Upper lobe of left lung (tissue), 4 donors: Measurements from ENCODE around the gene THOC6.
"Not testable (repeated sequence)": the region's sequence is repeated elsewhere in the genome, so short reads cannot be mapped to it uniquely, and the experiment has no call there.

Experiments used
- CTCF ChIP-seq, 6 experiments: fragments of 450-650 bp in 4 of 6; fragments of 200-600 bp in 2 of 6; sonication (generic) in 2 of 6; IDR thresholded peaks; one replicate each; pipeline ENCODE4 v1.5.1; 2016 to 2019; ENCODE audit warnings: antibody characterized with exemption in 6 of 6
- EP300 ChIP-seq, 4 donors: sonication (generic); formaldehyde crosslinking; IDR thresholded peaks; one replicate each; pipeline ENCODE4 v1.5.1; 2017; ENCODE audit warnings: antibody characterized with exemption in 4 of 4, control low read depth in 2 of 4
- POLR2A ChIP-seq, 4 donors: fragments of 450-650 bp; IDR thresholded peaks; one replicate each; pipeline ENCODE4 v1.5.1; 2016 to 2017; ENCODE audit warnings: antibody characterized with exemption in 4 of 4, mild to moderate bottlenecking in 2 of 4

- TF ChIP-seq CTCF, EP300, POLR2A (IDR thresholded peaks at IDR 0.05): not testable (repeated sequence)
These were observed 45.3 kb downstream of the THOC6 start for GRCh38 chr16:3069146-3069545.
